GM10847 (cell line): ENCODE measurements around the gene TIAL1.
A peak's percentile ranks its signal among the peaks of the same experiment; 100 is the strongest.

Experiments used
- POLR2A ChIP-seq: IDR thresholded peaks from 2 replicates; pipeline ENCODE4 v1.6.1; 2011; ENCODE audit not compliant: insufficient read length; ENCODE audit errors: extremely low read depth

TIAL1 gene

GRCh38 chr10:119542357-119542987, 54.3 kb downstream of the TIAL1 start, which contains the start of gene RGS10:
TSS of gene RGS10 (minus strand) at chr10:119542719. CDS start at chr10:119542638, 81 bp downstream.
- peak; percentile 73 for TF ChIP-seq POLR2A

GRCh38 chr10:119541459-119542356, 55.1 kb downstream of the TIAL1 start:
- TF ChIP-seq POLR2A = no peak

- no peak for TF ChIP-seq POLR2A
Measured at GRCh38 chr10:119541046-119541445, 55.7 kb downstream of the TIAL1 start.

GRCh38 chr10:119540038-119540437, 56.7 kb downstream of the TIAL1 start:
- TF ChIP-seq POLR2A = no peak

- TF ChIP-seq POLR2A = no peak
Measured at GRCh38 chr10:119539359-119539825, 57.4 kb downstream of the TIAL1 start.

- TF ChIP-seq POLR2A = no peak
Measured at GRCh38 chr10:119538632-119539358, 58.0 kb downstream of the TIAL1 start.

GRCh38 chr10:119537953-119538630, 58.7 kb downstream of the TIAL1 start:
- TF ChIP-seq POLR2A = no peak

- no peak for TF ChIP-seq POLR2A
Measured at GRCh38 chr10:119536508-119537025, 60.2 kb downstream of the TIAL1 start.

- no peak for TF ChIP-seq POLR2A
Measured at GRCh38 chr10:119535837-119536507, 60.8 kb downstream of the TIAL1 start.

GRCh38 chr10:119535305-119535704, 61.5 kb downstream of the TIAL1 start:
- no peak for TF ChIP-seq POLR2A

- TF ChIP-seq POLR2A = no peak
Measured at GRCh38 chr10:119533473-119533872, 63.3 kb downstream of the TIAL1 start.

GRCh38 chr10:119531067-119531466, 65.7 kb downstream of the TIAL1 start:
- TF ChIP-seq POLR2A = no peak

- no peak for TF ChIP-seq POLR2A
Measured at GRCh38 chr10:119526621-119527592, 69.9 kb downstream of the TIAL1 start.
